Neural cell (in vitro differentiated cells): ENCODE results near the gene BRI3BP. TPM values are rescaled to one million over a fixed set of nuclear protein-coding genes. Genes with fewer than 3 reads are reported as not detected.

Experiments used
- H2AFZ ChIP-seq: fragments of 200-600, 300-800 bp; sonication (generic), shearing (Covaris generic); 2 replicates; pipeline ENCODE4 v1.6.0; 2014; ENCODE audit warnings: low read depth, mild to moderate bottlenecking, antibody characterized with exemption, low read length, moderate library complexity
- H3F3A ChIP-seq: fragments of 200-600 bp; shearing (Covaris generic); 2 replicates; pipeline ENCODE4 v1.6.1; 2016; ENCODE audit warnings: mild to moderate bottlenecking, moderate library complexity, mixed read lengths, antibody characterized with exemption, low read length; ENCODE audit not compliant: insufficient read depth, poor library complexity, severe bottlenecking
- H3K27ac ChIP-seq: fragments of 200-600, 300-800 bp; sonication (generic), shearing (Covaris generic); 2 replicates; pipeline ENCODE4 v1.5.1; 2014; ENCODE audit warnings: mild to moderate bottlenecking, low read length, moderate library complexity
- H3K27me3 ChIP-seq: fragments of 300-800, 200-600 bp; sonication (generic), shearing (Covaris generic); 2 replicates; pipeline ENCODE4 v1.6.0; 2014; ENCODE audit warnings: mild to moderate bottlenecking, low read depth, low read length, moderate library complexity; ENCODE audit not compliant: insufficient read depth
- H3K36me3 ChIP-seq: fragments of 300-800, 200-600 bp; sonication (generic), shearing (Covaris generic); 2 replicates; pipeline ENCODE4 v1.5.1; 2014; ENCODE audit warnings: mild to moderate bottlenecking, antibody characterized with exemption, low read length, moderate library complexity; ENCODE audit not compliant: insufficient read depth
- H3K4me2 ChIP-seq: fragments of 300-800, 200-600 bp; sonication (generic), shearing (Covaris generic); 2 replicates; pipeline ENCODE4 v1.6.0; 2014; ENCODE audit warnings: mild to moderate bottlenecking, low read length
- H3K4me3 ChIP-seq: fragments of 300-800, 200-600 bp; sonication (generic), shearing (Covaris generic); 2 replicates; pipeline ENCODE4 v1.5.1; 2014; ENCODE audit warnings: mild to moderate bottlenecking, low read length, moderate library complexity
- H3K79me2 ChIP-seq: fragments of 200-600 bp; shearing (Covaris generic); replicated peaks from 2 replicates; pipeline ENCODE4 v1.6.0; 2014; ENCODE audit warnings: mild to moderate bottlenecking, low read length, moderate library complexity; ENCODE audit not compliant: insufficient read depth
- H3K9ac ChIP-seq: fragments of 300-800, 200-600 bp; sonication (generic), shearing (Covaris generic); 2 replicates; pipeline ENCODE4 v1.6.1; 2016; ENCODE audit warnings: mild to moderate bottlenecking, low read length, mixed read lengths
- H3K9me2 ChIP-seq: fragments of 200-600 bp; shearing (Covaris generic); 2 replicates; pipeline ENCODE4 v1.6.1; 2016; ENCODE audit warnings: mild to moderate bottlenecking, low read length, mixed read lengths; ENCODE audit not compliant: insufficient read depth
- H3K9me3 ChIP-seq: fragments of 200-600, 300-800 bp; sonication (generic), shearing (Covaris generic); 2 replicates; pipeline ENCODE4 v1.6.1; 2016; ENCODE audit warnings: mild to moderate bottlenecking, mixed run types, low read length, moderate library complexity, mixed read lengths
- H4K20me1 ChIP-seq: fragments of 200-600 bp; shearing (Covaris generic); 2 replicates; pipeline ENCODE4 v1.6.1; 2016; ENCODE audit warnings: mild to moderate bottlenecking, mixed run types; ENCODE audit not compliant: insufficient read depth
- EP300 ChIP-seq: fragments of 450-650 bp; conservative IDR thresholded peaks from 2 replicates; pipeline ENCODE4 v1.6.1; 2014; ENCODE audit warnings: antibody characterized with exemption, mild to moderate bottlenecking, moderate library complexity; ENCODE audit not compliant: poor library complexity, severe bottlenecking
- EZH2 ChIP-seq: fragments of 200-600, 300-800 bp; shearing (Covaris generic), sonication (generic); IDR thresholded peaks from 2 replicates; pipeline ENCODE4 v1.6.1; 2014; ENCODE audit warnings: antibody characterized with exemption, low read length, borderline replicate concordance, mild to moderate bottlenecking; ENCODE audit not compliant: insufficient read depth, poor library complexity, severe bottlenecking
- MXI1 ChIP-seq: fragments of 450-650 bp; conservative IDR thresholded peaks from 2 replicates; pipeline ENCODE4 v1.6.1; 2014; ENCODE audit warnings: antibody characterized with exemption, mild to moderate bottlenecking; ENCODE audit not compliant: poor library complexity, severe bottlenecking
- POLR2AphosphoS5 ChIP-seq: IDR thresholded peaks from 2 replicates; pipeline ENCODE4 v1.6.1; 2012
- RAD21 ChIP-seq: fragments of 450-650 bp; conservative IDR thresholded peaks from 2 replicates; pipeline ENCODE4 v1.6.1; 2014; ENCODE audit warnings: antibody characterized with exemption, mild to moderate bottlenecking, moderate library complexity
- SMC3 ChIP-seq: fragments of 450-650 bp; conservative IDR thresholded peaks from 2 replicates; pipeline ENCODE4 v1.6.1; 2014; ENCODE audit warnings: antibody characterized with exemption, mild to moderate bottlenecking, moderate library complexity; ENCODE audit not compliant: poor library complexity
- TAF1 ChIP-seq: IDR thresholded peaks from 2 replicates; pipeline ENCODE4 v1.6.1; 2012; ENCODE audit warnings: low read depth
- polyA plus RNA-seq: library from polyadenylated mRNA; depleted of rRNA; stranded (reverse); fragments of >200 nt; gene quantifications from 2 replicates; pipeline ENCODE4 v1.2.3, GENCODE V29; 2014
- TF ChIP-seq, protein P1 (sequence below): IDR thresholded peaks from 2 replicates; pipeline ENCODE4 v1.6.1; 2012; ENCODE audit warnings: borderline replicate concordance
- TF ChIP-seq, protein P2 (sequence below): fragments of 450-650 bp; IDR thresholded peaks from 2 replicates; pipeline ENCODE4 v1.5.1; 2014; ENCODE audit warnings: antibody characterized with exemption, mild to moderate bottlenecking, moderate library complexity; ENCODE audit not compliant: poor library complexity, severe bottlenecking

The BRI3BP gene
- polyA plus RNA-seq, 1 donor from 2014 or later = 11.0 TPM

DNA sequence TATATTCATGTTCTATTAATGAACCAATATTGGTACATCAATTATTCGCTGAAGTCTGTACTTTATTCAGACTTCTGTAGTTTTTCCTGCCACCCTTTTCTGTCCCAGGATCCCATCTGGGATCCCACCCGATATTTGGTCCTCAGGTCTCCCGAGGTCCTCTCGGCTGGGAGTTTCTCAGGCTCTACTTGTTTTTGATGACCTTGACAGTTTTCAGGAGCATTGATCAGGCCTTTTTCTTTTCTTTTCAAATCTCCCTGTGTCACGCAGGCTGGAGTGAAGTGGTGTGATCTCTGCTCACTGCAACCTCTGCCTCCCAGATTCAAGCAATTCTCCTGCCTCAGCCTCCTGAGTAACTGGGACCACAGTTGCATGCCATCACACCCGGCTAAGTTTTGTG lies 11.2 kb downstream of the BRI3BP start:
- H4K20me1 ChIP-seq = no peaks in the 10 kb centered on the region
- no peak overlapping the region for H3K4me2 ChIP-seq
- H3K27me3 ChIP-seq = no peaks in the 10 kb centered on the region
- no peak overlapping the region for H3K27ac ChIP-seq
- H3K9ac ChIP-seq = no peak overlapping the region
- H3F3A ChIP-seq = no peaks in the 10 kb centered on the region
- no peaks in the 10 kb centered on the region for H3K9me3 ChIP-seq
- peaks cover 4% of the 10 kb centered on the region for H3K79me2 ChIP-seq
- no peaks in the 10 kb centered on the region for H3K9me2 ChIP-seq
- H3K36me3 ChIP-seq = no peaks in the 10 kb centered on the region
- H3K4me3 ChIP-seq = no peak overlapping the region
- no peak overlapping the region for H2AFZ ChIP-seq
- TF ChIP-seq, protein P1, sequence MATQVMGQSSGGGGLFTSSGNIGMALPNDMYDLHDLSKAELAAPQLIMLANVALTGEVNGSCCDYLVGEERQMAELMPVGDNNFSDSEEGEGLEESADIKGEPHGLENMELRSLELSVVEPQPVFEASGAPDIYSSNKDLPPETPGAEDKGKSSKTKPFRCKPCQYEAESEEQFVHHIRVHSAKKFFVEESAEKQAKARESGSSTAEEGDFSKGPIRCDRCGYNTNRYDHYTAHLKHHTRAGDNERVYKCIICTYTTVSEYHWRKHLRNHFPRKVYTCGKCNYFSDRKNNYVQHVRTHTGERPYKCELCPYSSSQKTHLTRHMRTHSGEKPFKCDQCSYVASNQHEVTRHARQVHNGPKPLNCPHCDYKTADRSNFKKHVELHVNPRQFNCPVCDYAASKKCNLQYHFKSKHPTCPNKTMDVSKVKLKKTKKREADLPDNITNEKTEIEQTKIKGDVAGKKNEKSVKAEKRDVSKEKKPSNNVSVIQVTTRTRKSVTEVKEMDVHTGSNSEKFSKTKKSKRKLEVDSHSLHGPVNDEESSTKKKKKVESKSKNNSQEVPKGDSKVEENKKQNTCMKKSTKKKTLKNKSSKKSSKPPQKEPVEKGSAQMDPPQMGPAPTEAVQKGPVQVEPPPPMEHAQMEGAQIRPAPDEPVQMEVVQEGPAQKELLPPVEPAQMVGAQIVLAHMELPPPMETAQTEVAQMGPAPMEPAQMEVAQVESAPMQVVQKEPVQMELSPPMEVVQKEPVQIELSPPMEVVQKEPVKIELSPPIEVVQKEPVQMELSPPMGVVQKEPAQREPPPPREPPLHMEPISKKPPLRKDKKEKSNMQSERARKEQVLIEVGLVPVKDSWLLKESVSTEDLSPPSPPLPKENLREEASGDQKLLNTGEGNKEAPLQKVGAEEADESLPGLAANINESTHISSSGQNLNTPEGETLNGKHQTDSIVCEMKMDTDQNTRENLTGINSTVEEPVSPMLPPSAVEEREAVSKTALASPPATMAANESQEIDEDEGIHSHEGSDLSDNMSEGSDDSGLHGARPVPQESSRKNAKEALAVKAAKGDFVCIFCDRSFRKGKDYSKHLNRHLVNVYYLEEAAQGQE = no peak
- TF ChIP-seq SMC3 (no peak), MXI1 (no peak), POLR2AphosphoS5 (no peak), TAF1 (no peak)

GRCh38 chr12:125005652-125006051 lies 12.2 kb downstream of the BRI3BP start:
- Histone ChIP-seq H3K27me3 (no peaks in the 10 kb centered on the region), H3K4me3 (no peak overlapping the region), H3F3A (no peaks in the 10 kb centered on the region), H3K27ac (no peak overlapping the region), H3K79me2 (peaks cover 4% of the 10 kb centered on the region), H3K4me2 (no peak overlapping the region), H4K20me1 (no peaks in the 10 kb centered on the region), H3K36me3 (no peaks in the 10 kb centered on the region), H3K9ac (no peak overlapping the region), H2AFZ (no peak overlapping the region), H3K9me2 (no peaks in the 10 kb centered on the region), H3K9me3 (no peaks in the 10 kb centered on the region)
- TF ChIP-seq SMC3 (no peak), TAF1 (no peak), MXI1 (no peak)

- Histone ChIP-seq H3K27me3 (no peaks in the 10 kb centered on the region), H3K27ac (no peak overlapping the region), H3K9me3 (no peaks in the 10 kb centered on the region), H2AFZ (no peak overlapping the region), H3F3A (no peaks in the 10 kb centered on the region), H4K20me1 (no peaks in the 10 kb centered on the region), H3K4me3 (no peak overlapping the region), H3K36me3 (no peaks in the 10 kb centered on the region), H3K9me2 (no peaks in the 10 kb centered on the region), H3K4me2 (no peak overlapping the region), H3K9ac (no peak overlapping the region), H3K79me2 (peaks cover 4% of the 10 kb centered on the region)
- TF ChIP-seq, protein P1 = no peak
- no peak for TF ChIP-seq POLR2AphosphoS5
- TF ChIP-seq, protein P2, sequence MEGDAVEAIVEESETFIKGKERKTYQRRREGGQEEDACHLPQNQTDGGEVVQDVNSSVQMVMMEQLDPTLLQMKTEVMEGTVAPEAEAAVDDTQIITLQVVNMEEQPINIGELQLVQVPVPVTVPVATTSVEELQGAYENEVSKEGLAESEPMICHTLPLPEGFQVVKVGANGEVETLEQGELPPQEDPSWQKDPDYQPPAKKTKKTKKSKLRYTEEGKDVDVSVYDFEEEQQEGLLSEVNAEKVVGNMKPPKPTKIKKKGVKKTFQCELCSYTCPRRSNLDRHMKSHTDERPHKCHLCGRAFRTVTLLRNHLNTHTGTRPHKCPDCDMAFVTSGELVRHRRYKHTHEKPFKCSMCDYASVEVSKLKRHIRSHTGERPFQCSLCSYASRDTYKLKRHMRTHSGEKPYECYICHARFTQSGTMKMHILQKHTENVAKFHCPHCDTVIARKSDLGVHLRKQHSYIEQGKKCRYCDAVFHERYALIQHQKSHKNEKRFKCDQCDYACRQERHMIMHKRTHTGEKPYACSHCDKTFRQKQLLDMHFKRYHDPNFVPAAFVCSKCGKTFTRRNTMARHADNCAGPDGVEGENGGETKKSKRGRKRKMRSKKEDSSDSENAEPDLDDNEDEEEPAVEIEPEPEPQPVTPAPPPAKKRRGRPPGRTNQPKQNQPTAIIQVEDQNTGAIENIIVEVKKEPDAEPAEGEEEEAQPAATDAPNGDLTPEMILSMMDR = no peak
- TF ChIP-seq RAD21 = no peak
- no peak for TF ChIP-seq EZH2
- no peak for TF ChIP-seq TAF1
- no peak for TF ChIP-seq MXI1
- no peak for TF ChIP-seq EP300
- TF ChIP-seq SMC3 = no peak
These were observed 12.9 kb downstream of the BRI3BP start for GRCh38 chr12:125006365-125006764.
